ENCODE measurements around the gene FERD3L. TPM values are rescaled to one million over a fixed set of nuclear protein-coding genes. Genes with fewer than 3 reads are reported as not detected.

The FERD3L gene
- total RNA-seq, 1 donor from 2014 or later = not detected

DNA sequence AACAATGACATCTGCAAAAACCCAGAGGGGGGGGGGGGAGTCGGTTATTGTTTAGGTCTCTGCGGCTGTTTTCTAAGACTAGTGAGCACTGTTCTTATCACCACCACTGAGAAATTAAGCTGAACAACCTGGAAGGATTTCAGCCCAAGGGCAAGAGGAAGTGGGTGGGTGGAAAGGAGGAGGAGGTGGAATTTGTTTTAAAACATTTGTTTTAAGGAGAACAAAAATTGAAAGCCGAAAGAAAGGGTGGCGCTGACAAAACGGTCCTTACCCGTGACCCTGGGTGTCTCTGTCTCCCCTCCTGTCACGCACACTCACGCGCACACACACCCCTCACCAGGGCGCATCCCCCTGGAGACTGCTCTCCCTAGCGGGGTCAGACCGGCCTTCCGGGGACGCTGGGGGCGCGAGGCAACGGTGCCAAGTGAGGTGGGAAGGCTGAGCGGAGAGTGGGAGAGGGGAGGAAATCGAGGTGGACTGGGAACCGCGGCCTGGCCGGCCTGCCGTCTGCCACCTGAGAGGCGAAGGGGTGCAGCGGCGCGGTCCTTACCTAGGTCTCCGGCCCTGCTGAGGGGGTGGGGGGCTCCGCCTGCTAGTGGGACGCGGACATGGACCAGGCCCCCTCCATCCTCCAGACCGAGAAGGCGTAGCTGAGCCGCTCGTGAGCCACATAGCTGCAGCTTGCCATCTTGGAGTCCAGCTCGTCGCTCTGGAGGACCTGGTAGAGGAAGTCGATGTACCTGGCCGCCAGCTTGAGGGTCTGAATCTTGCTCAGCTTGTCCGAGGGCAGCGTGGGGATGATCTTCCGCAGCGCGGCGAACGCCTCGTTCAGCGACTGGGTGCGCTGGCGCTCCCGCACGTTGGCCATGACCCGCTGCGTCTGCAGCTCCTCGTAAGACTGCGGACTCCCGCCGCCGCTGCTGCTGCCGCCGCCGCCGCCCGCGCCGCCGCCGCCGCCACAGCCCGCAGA, 28.8 kb downstream of the FERD3L start:
- ATAC-seq = peak; percentile 8 to 18
- peak overlapping the region; percentile 49 for H3K4me3 ChIP-seq
- intact Hi-C loops (cut with DNase I) = no loop called here
- peaks cover 23% of the 10 kb centered on the region for H3K4me1 ChIP-seq
- DNase-seq = no peak
- TF ChIP-seq, protein P1, sequence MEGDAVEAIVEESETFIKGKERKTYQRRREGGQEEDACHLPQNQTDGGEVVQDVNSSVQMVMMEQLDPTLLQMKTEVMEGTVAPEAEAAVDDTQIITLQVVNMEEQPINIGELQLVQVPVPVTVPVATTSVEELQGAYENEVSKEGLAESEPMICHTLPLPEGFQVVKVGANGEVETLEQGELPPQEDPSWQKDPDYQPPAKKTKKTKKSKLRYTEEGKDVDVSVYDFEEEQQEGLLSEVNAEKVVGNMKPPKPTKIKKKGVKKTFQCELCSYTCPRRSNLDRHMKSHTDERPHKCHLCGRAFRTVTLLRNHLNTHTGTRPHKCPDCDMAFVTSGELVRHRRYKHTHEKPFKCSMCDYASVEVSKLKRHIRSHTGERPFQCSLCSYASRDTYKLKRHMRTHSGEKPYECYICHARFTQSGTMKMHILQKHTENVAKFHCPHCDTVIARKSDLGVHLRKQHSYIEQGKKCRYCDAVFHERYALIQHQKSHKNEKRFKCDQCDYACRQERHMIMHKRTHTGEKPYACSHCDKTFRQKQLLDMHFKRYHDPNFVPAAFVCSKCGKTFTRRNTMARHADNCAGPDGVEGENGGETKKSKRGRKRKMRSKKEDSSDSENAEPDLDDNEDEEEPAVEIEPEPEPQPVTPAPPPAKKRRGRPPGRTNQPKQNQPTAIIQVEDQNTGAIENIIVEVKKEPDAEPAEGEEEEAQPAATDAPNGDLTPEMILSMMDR (IDR thresholded peaks at IDR 0.05) = no peak
- H3K27me3 ChIP-seq (ENCODE audit: low read depth) = peaks cover 96% of the 10 kb centered on the region
- no peaks in the 10 kb centered on the region for H3K36me3 ChIP-seq
- no peak overlapping the region for H3K27ac ChIP-seq
- H3K9me3 ChIP-seq = no peaks in the 10 kb centered on the region

DNA sequence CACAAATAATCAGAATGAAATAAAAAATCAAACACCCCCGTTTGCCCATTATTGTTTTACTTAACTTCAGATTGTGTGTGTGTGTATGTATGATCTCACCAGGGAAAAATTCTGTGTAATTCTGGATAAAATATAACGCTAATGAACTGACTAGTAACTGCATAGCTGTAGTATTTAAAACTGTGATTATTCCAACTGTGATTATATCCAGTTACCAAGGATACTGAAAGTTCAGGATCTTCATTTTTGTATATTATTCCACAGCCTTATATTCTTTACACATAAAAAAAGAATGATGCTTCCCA, 30.7 kb downstream of the FERD3L start:
- no peak overlapping the region for H3K27ac ChIP-seq
- H3K27me3 ChIP-seq (ENCODE audit: low read depth) = peaks cover 97% of the 10 kb centered on the region
- H3K36me3 ChIP-seq = no peaks in the 10 kb centered on the region
- peaks cover 23% of the 10 kb centered on the region for H3K4me1 ChIP-seq
- TF ChIP-seq, protein P1 (IDR thresholded peaks at IDR 0.05) = no peak
- no peak overlapping the region for H3K4me3 ChIP-seq
- DNase-seq (no peak), ATAC-seq (no peak)
- no peaks in the 10 kb centered on the region for H3K9me3 ChIP-seq
- intact Hi-C loops (cut with DNase I) = no loop called here

GRCh38 chr7:19113855-19114550, 31.2 kb downstream of the FERD3L start:
- ATAC-seq (no peak), DNase-seq (no peak)

GRCh38 chr7:19113002-19113350, 32.2 kb downstream of the FERD3L start:
- Histone ChIP-seq H3K27me3 (ENCODE audit: low read depth) (peaks cover 96% of the 10 kb centered on the region), H3K4me3 (no peak overlapping the region), H3K4me1 (peaks cover 20% of the 10 kb centered on the region), H3K9me3 (no peaks in the 10 kb centered on the region), H3K36me3 (no peaks in the 10 kb centered on the region), H3K27ac (no peak overlapping the region)
- ATAC-seq = no peak
- DNase-seq = no peak
- TF ChIP-seq, protein P1 (IDR thresholded peaks at IDR 0.05) = no peak
- intact Hi-C loops (cut with DNase I) = no loop called here

More at GRCh38 chr7:19113855-19114550, 31.2 kb downstream of the FERD3L start:
- Histone ChIP-seq H3K27ac (no peak overlapping the region), H3K9me3 (no peaks in the 10 kb centered on the region), H3K4me3 (no peak overlapping the region), H3K36me3 (no peaks in the 10 kb centered on the region), H3K4me1 (peaks cover 23% of the 10 kb centered on the region), H3K27me3 (ENCODE audit: low read depth) (peaks cover 97% of the 10 kb centered on the region)
- TF ChIP-seq, protein P1 (IDR thresholded peaks at IDR 0.05) = no peak
- intact Hi-C loops (cut with DNase I) = no loop called here

- no peaks in the 10 kb centered on the region for H3K36me3 ChIP-seq
- peaks cover 20% of the 10 kb centered on the region for H3K4me1 ChIP-seq
- ATAC-seq (no peak), DNase-seq (no peak)
- H3K9me3 ChIP-seq = no peaks in the 10 kb centered on the region
- H3K4me3 ChIP-seq = no peak overlapping the region
- H3K27me3 ChIP-seq (ENCODE audit: low read depth) = peaks cover 96% of the 10 kb centered on the region
- intact Hi-C loops (cut with DNase I) = no loop called here
- TF ChIP-seq, protein P1 (IDR thresholded peaks at IDR 0.05) = no peak
- H3K27ac ChIP-seq = no peak overlapping the region
These were observed 32.8 kb downstream of the FERD3L start for GRCh38 chr7:19112274-19113001.
